Measurements from ENCODE around the gene KNSTRN.

The KNSTRN gene

DNA sequence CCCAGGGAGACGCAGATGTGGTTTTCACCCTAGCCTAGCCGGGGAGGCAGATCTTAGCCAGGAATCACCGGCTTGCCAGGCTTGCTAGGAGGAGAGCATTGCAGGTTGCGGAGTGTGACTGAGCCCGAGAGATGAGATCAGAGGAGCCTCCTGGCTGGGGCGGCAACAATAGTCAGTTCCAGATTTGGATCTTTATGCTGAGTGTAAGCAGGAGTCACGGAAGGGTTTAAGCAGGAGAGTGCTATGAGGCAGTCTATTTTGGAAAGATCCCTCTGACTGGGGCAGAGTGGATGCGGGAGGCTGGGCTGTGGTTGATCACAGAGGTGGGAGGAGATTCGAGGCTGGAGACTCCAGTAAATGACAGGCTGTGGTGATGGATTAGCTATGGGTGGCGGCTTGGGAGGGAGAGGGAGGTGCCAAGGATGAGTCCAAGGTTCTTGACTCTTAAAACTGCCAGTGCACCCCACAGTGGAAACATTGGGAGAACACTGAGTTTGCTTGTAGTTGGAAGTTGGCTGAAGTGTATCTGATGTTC is 47.8 kb downstream of the KNSTRN start:
- H2AFZ ChIP-seq (ENCODE audit: low read depth, low read length), result no peak overlapping the region

DNA sequence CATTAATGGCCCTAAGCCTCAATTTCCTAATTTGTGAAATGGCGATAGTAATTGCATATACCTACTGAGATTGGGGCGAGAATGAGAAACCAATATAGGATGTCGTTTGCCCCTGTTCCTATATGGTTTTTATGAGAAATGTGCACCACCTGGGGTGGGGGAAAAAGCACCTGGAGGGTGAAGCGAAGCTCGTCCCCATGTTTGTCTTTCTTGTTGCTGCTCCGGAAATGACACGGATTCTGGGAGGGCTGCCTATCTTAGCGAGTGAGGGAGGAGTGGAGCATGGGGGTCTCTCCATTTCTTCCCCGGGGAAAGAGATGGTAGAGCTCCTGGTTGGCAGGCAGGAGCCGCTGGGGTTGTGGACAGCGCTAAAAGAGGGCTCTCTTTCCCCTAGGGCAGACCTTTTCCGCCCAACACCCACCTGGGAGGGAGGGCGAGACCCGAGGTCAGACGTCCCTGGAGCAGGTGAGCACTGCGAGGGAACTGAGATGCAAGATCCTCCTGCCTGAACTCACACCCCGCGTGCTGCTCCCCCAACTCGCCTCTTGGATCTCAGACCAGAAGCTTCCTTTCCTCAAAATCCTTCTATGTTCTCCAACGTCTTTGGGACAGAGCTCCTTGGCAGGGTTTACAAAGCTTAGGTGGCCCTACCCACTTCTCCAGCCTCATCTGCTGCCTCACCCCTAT is 52.6 kb downstream of the KNSTRN start:
- H3K9ac ChIP-seq (ENCODE audit: low read length), result no peak overlapping the region
- no peaks in the 10 kb centered on the region for H4K20me1 ChIP-seq (ENCODE audit: insufficient read depth, low read length)
- peaks cover 68% of the 10 kb centered on the region for H3K27me3 ChIP-seq (ENCODE audit: low read depth, low read length)
- no peak overlapping the region for H3K4me3 ChIP-seq (ENCODE audit: low read length)
- TF ChIP-seq EZH2phosphoT487 (IDR thresholded peaks at IDR 0.05; ENCODE audit: low read depth), result no peak
- TF ChIP-seq, protein P1, sequence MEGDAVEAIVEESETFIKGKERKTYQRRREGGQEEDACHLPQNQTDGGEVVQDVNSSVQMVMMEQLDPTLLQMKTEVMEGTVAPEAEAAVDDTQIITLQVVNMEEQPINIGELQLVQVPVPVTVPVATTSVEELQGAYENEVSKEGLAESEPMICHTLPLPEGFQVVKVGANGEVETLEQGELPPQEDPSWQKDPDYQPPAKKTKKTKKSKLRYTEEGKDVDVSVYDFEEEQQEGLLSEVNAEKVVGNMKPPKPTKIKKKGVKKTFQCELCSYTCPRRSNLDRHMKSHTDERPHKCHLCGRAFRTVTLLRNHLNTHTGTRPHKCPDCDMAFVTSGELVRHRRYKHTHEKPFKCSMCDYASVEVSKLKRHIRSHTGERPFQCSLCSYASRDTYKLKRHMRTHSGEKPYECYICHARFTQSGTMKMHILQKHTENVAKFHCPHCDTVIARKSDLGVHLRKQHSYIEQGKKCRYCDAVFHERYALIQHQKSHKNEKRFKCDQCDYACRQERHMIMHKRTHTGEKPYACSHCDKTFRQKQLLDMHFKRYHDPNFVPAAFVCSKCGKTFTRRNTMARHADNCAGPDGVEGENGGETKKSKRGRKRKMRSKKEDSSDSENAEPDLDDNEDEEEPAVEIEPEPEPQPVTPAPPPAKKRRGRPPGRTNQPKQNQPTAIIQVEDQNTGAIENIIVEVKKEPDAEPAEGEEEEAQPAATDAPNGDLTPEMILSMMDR (IDR thresholded peaks at IDR 0.05; ENCODE audit: low read depth, low read length), result no peak
- H2AFZ ChIP-seq (ENCODE audit: low read depth, low read length), result no peak overlapping the region
- no peak overlapping the region for H3K27ac ChIP-seq (ENCODE audit: low read length)
- peaks cover 22% of the 10 kb centered on the region for H3K4me1 ChIP-seq (ENCODE audit: low read length)
- H3K36me3 ChIP-seq (replicated peaks; ENCODE audit: low read depth, low read length), result no peaks in the 10 kb centered on the region
- no peaks in the 10 kb centered on the region for H3K9me3 ChIP-seq (ENCODE audit: insufficient read depth, low read length)
- no peaks in the 10 kb centered on the region for H3K79me2 ChIP-seq (ENCODE audit: low read length)
- H3K4me2 ChIP-seq (ENCODE audit: low read length), result no peak overlapping the region

More for the DNA sequence above, 47.8 kb downstream of the KNSTRN start:
- peaks cover 50% of the 10 kb centered on the region for H3K27me3 ChIP-seq (ENCODE audit: low read depth, low read length)
- no peaks in the 10 kb centered on the region for H3K9me3 ChIP-seq (ENCODE audit: insufficient read depth, low read length)
- no peak overlapping the region for H3K9ac ChIP-seq (ENCODE audit: low read length)
- H3K4me2 ChIP-seq (ENCODE audit: low read length), result no peak overlapping the region
- no peaks in the 10 kb centered on the region for H3K4me1 ChIP-seq (ENCODE audit: low read length)
- no peak for TF ChIP-seq EZH2phosphoT487 (IDR thresholded peaks at IDR 0.05; ENCODE audit: low read depth)
- TF ChIP-seq, protein P1 (IDR thresholded peaks at IDR 0.05; ENCODE audit: low read depth, low read length), result no peak
- no peak overlapping the region for H3K27ac ChIP-seq (ENCODE audit: low read length)
- H4K20me1 ChIP-seq (ENCODE audit: insufficient read depth, low read length), result no peaks in the 10 kb centered on the region
- H3K79me2 ChIP-seq (ENCODE audit: low read length), result no peaks in the 10 kb centered on the region
- H3K36me3 ChIP-seq (replicated peaks; ENCODE audit: low read depth, low read length), result no peaks in the 10 kb centered on the region
- no peak overlapping the region for H3K4me3 ChIP-seq (ENCODE audit: low read length)

DNA sequence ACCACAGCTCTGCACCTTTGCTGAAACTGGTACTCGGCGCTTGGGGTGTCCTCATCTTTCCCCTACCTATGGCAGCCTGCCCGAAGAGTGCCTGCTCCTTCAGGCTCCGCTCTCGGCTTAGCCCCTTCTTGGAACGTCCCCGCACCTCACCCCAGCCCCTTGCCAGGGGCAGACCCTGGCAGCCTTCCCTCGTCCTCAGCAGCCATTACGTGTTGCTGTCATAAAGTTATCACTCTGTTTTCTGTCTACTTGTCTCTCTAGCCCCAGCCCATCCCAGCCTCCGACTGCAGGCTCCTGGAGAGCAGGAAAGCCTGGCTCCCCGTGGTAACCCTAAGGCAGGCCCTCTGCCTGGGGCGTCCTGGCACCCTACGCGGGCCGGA is 53.2 kb downstream of the KNSTRN start:
- H3K4me2 ChIP-seq (ENCODE audit: low read length), result no peak overlapping the region
- H3K36me3 ChIP-seq (replicated peaks; ENCODE audit: low read depth, low read length), result no peaks in the 10 kb centered on the region
- no peak overlapping the region for H2AFZ ChIP-seq (ENCODE audit: low read depth, low read length)
- H3K27me3 ChIP-seq (ENCODE audit: low read depth, low read length), result peaks cover 63% of the 10 kb centered on the region
- no peaks in the 10 kb centered on the region for H3K79me2 ChIP-seq (ENCODE audit: low read length)
- H3K4me3 ChIP-seq (ENCODE audit: low read length), result no peak overlapping the region
- H3K9me3 ChIP-seq (ENCODE audit: insufficient read depth, low read length), result no peaks in the 10 kb centered on the region
- H3K27ac ChIP-seq (ENCODE audit: low read length), result no peak overlapping the region
- peaks cover 22% of the 10 kb centered on the region for H3K4me1 ChIP-seq (ENCODE audit: low read length)
- no peak for TF ChIP-seq EZH2phosphoT487 (IDR thresholded peaks at IDR 0.05; ENCODE audit: low read depth)
- TF ChIP-seq, protein P1 (IDR thresholded peaks at IDR 0.05; ENCODE audit: low read depth, low read length), result no peak
- no peak overlapping the region for H3K9ac ChIP-seq (ENCODE audit: low read length)
- no peaks in the 10 kb centered on the region for H4K20me1 ChIP-seq (ENCODE audit: insufficient read depth, low read length)

DNA sequence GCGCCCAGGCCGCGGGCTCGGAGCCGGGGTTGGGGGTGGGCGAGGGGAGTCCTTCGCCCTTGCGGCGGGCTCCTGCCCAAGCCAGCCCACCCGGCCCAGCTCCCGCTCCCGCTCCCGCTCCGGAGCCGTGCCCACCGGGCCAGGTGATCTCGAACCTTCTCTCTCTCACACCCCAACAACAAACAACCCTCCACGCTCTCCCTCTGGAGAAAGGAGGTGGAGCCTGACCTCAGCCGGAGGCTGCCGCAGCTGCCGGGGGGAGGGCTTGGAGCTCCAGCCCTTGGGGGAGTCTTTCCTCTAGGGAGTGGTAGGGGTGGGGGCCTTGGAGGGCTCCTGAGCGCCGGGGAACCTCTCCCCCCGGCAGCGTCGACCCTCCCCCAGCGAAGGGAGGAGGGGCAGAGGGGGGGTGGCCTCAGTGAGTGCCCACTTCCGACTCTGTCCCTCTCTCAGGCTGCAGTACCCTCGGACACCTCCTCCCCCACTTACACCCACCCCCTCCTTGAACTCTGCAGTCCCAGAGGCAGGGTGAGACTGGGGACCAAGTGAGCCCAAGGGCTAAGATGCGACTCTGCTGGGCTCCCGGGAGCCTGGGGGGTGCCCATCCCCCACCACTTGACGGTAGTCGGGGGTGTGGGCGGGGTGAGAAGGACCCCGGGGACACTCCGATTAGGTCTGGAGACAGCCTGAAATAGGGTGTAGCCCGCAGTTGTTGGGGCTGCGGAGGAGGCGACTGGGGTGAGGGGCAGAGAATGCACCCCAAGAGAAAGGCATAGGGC is 53.8 kb downstream of the KNSTRN start:
- no peak overlapping the region for H2AFZ ChIP-seq (ENCODE audit: low read depth, low read length)
- TF ChIP-seq, protein P1 (IDR thresholded peaks at IDR 0.05; ENCODE audit: low read depth, low read length), result no peak
- TF ChIP-seq EZH2phosphoT487 (IDR thresholded peaks at IDR 0.05; ENCODE audit: low read depth), result no peak
- no peak overlapping the region for H3K9ac ChIP-seq (ENCODE audit: low read length)
- peak overlapping the region; percentile 57 for H3K4me2 ChIP-seq (ENCODE audit: low read length)
- no peaks in the 10 kb centered on the region for H3K9me3 ChIP-seq (ENCODE audit: insufficient read depth, low read length)
- H3K79me2 ChIP-seq (ENCODE audit: low read length), result peaks cover 2% of the 10 kb centered on the region; the same call in 1 of the 2 replicates
- peaks cover 22% of the 10 kb centered on the region for H3K4me1 ChIP-seq (ENCODE audit: low read length)
- peaks cover 62% of the 10 kb centered on the region for H3K27me3 ChIP-seq (ENCODE audit: low read depth, low read length)
- peak overlapping the region; percentile 54 for H3K4me3 ChIP-seq (ENCODE audit: low read length)
- no peaks in the 10 kb centered on the region for H4K20me1 ChIP-seq (ENCODE audit: insufficient read depth, low read length)
- no peaks in the 10 kb centered on the region for H3K36me3 ChIP-seq (replicated peaks; ENCODE audit: low read depth, low read length)
- H3K27ac ChIP-seq (ENCODE audit: low read length), result no peak overlapping the region

Measured in OCI-LY3 (cell line).